ENCODE measurements around the gene PAM16.

PAM16 gene

DNA sequence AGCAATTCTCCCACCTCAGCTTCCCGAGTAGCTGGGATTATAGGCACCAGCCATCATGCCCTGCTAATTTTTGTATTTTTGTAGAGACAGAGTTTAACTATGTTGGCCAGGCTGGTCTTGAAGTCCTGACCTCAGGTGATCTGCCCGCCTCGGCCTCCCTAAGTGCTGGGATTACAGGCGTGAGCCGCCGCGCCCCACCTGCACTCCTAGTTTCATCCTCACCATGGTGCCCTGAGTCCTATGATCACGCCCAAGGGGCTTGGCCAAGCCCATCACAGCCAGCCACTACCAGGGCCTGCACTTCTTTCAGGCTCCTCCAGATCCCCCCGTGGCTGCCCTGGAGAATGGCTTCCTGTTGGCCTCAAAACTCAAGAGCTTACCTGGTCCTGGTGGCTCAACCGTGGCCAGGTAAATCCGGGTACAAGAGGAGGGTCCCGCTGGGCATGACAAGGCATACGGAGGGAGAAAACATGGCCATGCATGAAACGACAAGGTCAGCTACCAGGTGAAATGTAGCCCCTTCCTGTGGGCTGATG lies 57.9 kb downstream of the PAM16 start:
- no peak for DNase-seq

DNA sequence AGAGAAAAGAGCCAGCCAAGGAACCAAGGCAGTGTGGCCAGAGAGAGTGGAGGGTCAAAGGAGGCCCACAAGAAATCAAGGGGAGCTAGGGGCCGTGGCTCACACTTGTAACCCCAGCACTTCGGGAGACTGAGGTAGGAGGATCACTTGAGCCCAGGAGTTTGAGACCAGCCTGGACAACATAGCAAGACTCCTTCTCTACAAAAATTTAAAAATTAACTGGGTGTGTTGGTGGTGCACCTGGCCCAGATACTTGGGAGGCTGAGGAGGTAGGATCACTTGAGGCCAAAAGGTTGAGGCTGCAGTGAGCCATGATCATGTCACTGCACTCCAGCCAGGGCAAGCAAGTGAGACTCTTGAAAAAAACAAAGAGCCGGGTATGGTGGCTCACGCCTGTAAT lies 59.4 kb downstream of the PAM16 start:
- DNase-seq = no peak

Data from stimulated activated naive CD4-positive, alpha-beta T cell treated with Interleukin-2 at 50 U/mL for 16 hours (primary cell).